Suppressor macrophage treated with lipopolysaccharide for 1 hour (primary cell): Measurements from ENCODE around the gene SUPT20H.

Experiments used
- DNase-seq, 3 donors: peaks; one replicate each; pipeline ENCODE4 v3.0.0-alpha.2; 2020 to 2022

The SUPT20H gene

GRCh38 chr13:36997716-36998427 lies 61.6 kb downstream of the SUPT20H start:
- no peak for DNase-seq

- DNase-seq, result no peak
Measured at GRCh38 chr13:36992362-36992761, 67.1 kb downstream of the SUPT20H start.

GRCh38 chr13:36986462-36987240 lies 72.8 kb downstream of the SUPT20H start:
- DNase-seq, result no peak

- DNase-seq, result peak; percentile 41 to 79 (median 78)
Measured at GRCh38 chr13:36981156-36981743, 78.2 kb downstream of the SUPT20H start.

GRCh38 chr13:36979361-36980050 lies 80.0 kb downstream of the SUPT20H start:
- DNase-seq, result peak; percentile 59 to 80 (median 75)

- DNase-seq, result no peak
Measured at GRCh38 chr13:36975172-36975571, 84.3 kb downstream of the SUPT20H start.

- peak in 2 of 3 donors; percentile 32 to 48 for DNase-seq
Measured at GRCh38 chr13:36973621-36974295, 85.7 kb downstream of the SUPT20H start.

- DNase-seq, result no peak
Measured at GRCh38 chr13:36973009-36973408, 86.5 kb downstream of the SUPT20H start.

GRCh38 chr13:36966404-36966803 lies 93.1 kb downstream of the SUPT20H start:
- no peak for DNase-seq

GRCh38 chr13:36965767-36966166 lies 93.7 kb downstream of the SUPT20H start:
- no peak for DNase-seq

- DNase-seq, result no peak
Measured at GRCh38 chr13:36959456-36960116, 99.9 kb downstream of the SUPT20H start.
